ENCODE results near the gene ZNF101. TPM values are rescaled to one million over a fixed set of nuclear protein-coding genes. Genes with fewer than 3 reads are reported as not detected.

ZNF101 gene
- total RNA-seq, 1 experiment from 2014 or later = 12.8 TPM

DNA sequence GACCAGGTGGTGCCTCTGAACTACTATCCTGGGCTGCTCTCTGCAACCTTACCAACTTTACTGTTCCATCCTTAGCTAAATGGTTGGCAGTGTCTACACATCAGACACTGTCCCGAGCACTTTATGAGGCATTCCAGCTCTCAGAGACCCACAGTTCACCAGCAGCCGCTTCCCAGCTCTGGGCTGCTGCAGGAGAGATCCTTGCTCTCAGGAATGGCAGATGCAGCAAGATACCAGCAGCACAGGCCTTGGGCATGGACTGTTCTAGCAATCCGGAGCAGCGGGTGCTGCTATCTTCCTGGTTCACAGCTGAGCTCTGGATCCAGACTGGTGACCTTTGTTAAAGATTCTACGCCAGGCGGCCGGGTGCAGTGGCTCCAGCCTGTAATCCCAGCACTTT lies 37.3 kb upstream of the ZNF101 start:
- BruUV-seq (replicated peaks) = no TSS peak
- H3K79me2 ChIP-seq (ENCODE audit: insufficient read depth, low read length) = peaks cover 10% of the 10 kb centered on the region; the same call in 1 of the 2 replicates
- H3K36me3 ChIP-seq (ENCODE audit: control insufficient read depth in 1 of 2, insufficient read depth in 2 of 2, low read length in 2 of 2) = peaks cover 5 to 14% of the 10 kb centered on the region in 2 experiments; a peak in 3 of 4 replicates
- H3K9me3 ChIP-seq (ENCODE audit: control insufficient read depth in 1 of 2, insufficient read depth in 1 of 2, low read depth in 1 of 2, low read length in 2 of 2) = no peaks in the 10 kb centered on the region
- H3K4me2 ChIP-seq (ENCODE audit: low read length) = no peak overlapping the region
- POLR2A ChIA-PET = no interaction called here
- ATAC-seq (no peak), DNase-seq (ENCODE audit: low read depth, low spot score) (no peak)
- H3K4me3 ChIP-seq (replicated peaks in 1 of 2; ENCODE audit: low read depth in 1 of 2, low read length in 2 of 2) = no peak overlapping the region
- no peak overlapping the region for H2AFZ ChIP-seq (ENCODE audit: low read depth, low read length, poor library complexity, severe bottlenecking)
- TF ChIP-seq EGR1 (IDR thresholded peaks at IDR 0.05; ENCODE audit: low read depth) (no peak), EZH2 (IDR thresholded peaks at IDR 0.05) (no peak), CBX3 (IDR thresholded peaks at IDR 0.05; ENCODE audit: low read depth) (no peak), EZH2phosphoT487 (IDR thresholded peaks at IDR 0.05; ENCODE audit: borderline replicate concordance) (no peak), TCF7L2 (IDR thresholded peaks at IDR 0.05; ENCODE audit: borderline replicate concordance, extremely low read depth, insufficient read depth, insufficient read length) (no peak), FOSL1 (IDR thresholded peaks at IDR 0.05; ENCODE audit: low read depth) (no peak), SP1 (IDR thresholded peaks at IDR 0.05; ENCODE audit: low read depth) (no peak), RAD21 (IDR thresholded peaks at IDR 0.05; ENCODE audit: low read depth) (no peak), YY1 (IDR thresholded peaks at IDR 0.05; ENCODE audit: extremely low read depth, insufficient replicate concordance, low read depth, low read length) (no peak), SRF (IDR thresholded peaks at IDR 0.05; ENCODE audit: low read depth) (no peak), CEBPB (IDR thresholded peaks at IDR 0.05; ENCODE audit: low read depth) (no peak), ZNF274 (IDR thresholded peaks at IDR 0.05; ENCODE audit: low read depth, low read length) (no peak), SIN3A (IDR thresholded peaks at IDR 0.05; ENCODE audit: low read depth) (no peak), POLR2AphosphoS5 (IDR thresholded peaks at IDR 0.05; ENCODE audit: low read depth, low read length) (no peak)
- TF ChIP-seq, protein P1, sequence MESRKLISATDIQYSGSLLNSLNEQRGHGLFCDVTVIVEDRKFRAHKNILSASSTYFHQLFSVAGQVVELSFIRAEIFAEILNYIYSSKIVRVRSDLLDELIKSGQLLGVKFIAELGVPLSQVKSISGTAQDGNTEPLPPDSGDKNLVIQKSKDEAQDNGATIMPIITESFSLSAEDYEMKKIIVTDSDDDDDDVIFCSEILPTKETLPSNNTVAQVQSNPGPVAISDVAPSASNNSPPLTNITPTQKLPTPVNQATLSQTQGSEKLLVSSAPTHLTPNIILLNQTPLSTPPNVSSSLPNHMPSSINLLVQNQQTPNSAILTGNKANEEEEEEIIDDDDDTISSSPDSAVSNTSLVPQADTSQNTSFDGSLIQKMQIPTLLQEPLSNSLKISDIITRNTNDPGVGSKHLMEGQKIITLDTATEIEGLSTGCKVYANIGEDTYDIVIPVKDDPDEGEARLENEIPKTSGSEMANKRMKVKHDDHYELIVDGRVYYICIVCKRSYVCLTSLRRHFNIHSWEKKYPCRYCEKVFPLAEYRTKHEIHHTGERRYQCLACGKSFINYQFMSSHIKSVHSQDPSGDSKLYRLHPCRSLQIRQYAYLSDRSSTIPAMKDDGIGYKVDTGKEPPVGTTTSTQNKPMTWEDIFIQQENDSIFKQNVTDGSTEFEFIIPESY (IDR thresholded peaks at IDR 0.05; ENCODE audit: extremely low read depth, insufficient replicate concordance, low read length) = no peak
- TF ChIP-seq, protein P2, sequence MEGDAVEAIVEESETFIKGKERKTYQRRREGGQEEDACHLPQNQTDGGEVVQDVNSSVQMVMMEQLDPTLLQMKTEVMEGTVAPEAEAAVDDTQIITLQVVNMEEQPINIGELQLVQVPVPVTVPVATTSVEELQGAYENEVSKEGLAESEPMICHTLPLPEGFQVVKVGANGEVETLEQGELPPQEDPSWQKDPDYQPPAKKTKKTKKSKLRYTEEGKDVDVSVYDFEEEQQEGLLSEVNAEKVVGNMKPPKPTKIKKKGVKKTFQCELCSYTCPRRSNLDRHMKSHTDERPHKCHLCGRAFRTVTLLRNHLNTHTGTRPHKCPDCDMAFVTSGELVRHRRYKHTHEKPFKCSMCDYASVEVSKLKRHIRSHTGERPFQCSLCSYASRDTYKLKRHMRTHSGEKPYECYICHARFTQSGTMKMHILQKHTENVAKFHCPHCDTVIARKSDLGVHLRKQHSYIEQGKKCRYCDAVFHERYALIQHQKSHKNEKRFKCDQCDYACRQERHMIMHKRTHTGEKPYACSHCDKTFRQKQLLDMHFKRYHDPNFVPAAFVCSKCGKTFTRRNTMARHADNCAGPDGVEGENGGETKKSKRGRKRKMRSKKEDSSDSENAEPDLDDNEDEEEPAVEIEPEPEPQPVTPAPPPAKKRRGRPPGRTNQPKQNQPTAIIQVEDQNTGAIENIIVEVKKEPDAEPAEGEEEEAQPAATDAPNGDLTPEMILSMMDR (IDR thresholded peaks at IDR 0.05 in 2 of 3, conservative IDR thresholded peaks at IDR 0.05 in 1 of 3; ENCODE audit: borderline replicate concordance in 1 of 3, insufficient read depth in 1 of 3, low read depth in 2 of 3, low read length in 2 of 3) = no peak
- no peak overlapping the region for H3K9ac ChIP-seq (ENCODE audit: low read length)
- no peaks in the 10 kb centered on the region for H4K20me1 ChIP-seq (ENCODE audit: insufficient read depth)
- CTCF ChIA-PET = no interaction called here
- no peaks in the 10 kb centered on the region for H3K9me2 ChIP-seq (ENCODE audit: insufficient read depth)
- RAD21 ChIA-PET (ENCODE audit: low non-redundant PET in 1 of 2, low total read pairs in 2 of 2, uncharacterized antibody in 2 of 2, unreplicated experiment in 2 of 2) = no interaction called here
- H3K4me1 ChIP-seq (ENCODE audit: control insufficient read depth in 1 of 2, insufficient read depth in 2 of 2, low read length in 2 of 2) = peaks cover 4 to 22% of the 10 kb centered on the region in 2 experiments
- no peaks in the 10 kb centered on the region for H3K27me3 ChIP-seq (ENCODE audit: insufficient read depth, low read length)
- no peak overlapping the region for H3K27ac ChIP-seq (ENCODE audit: low read depth, low read length)
- intact Hi-C loops (cut with micrococcal nuclease) = no loop called here
